HG03095 (cell line): ENCODE measurements around the gene COL4A6.
A peak's percentile ranks its signal among the peaks of the same experiment; 100 is the strongest.

Experiments used
- ATAC-seq: cut with Tn5 transposase; IDR thresholded peaks from one replicate; pipeline ENCODE4 v1.9.1; 2021; ENCODE audit warnings: moderate library complexity; ENCODE audit not compliant: unreplicated experiment

The COL4A6 gene

GRCh38 chrX:108163333-108164082 is 274.7 kb downstream of the COL4A6 start:
- no peak for ATAC-seq

GRCh38 chrX:108162265-108162664 is 276.0 kb downstream of the COL4A6 start:
- no peak for ATAC-seq

- no peak for ATAC-seq
Observed at GRCh38 chrX:108160309-108160708, 277.9 kb downstream of the COL4A6 start.

- no peak for ATAC-seq
Observed at GRCh38 chrX:108159028-108159670, 279.1 kb downstream of the COL4A6 start.

- ATAC-seq, result no peak
Observed at GRCh38 chrX:108157628-108158027, 280.6 kb downstream of the COL4A6 start.

- ATAC-seq, result no peak
Observed at GRCh38 chrX:108156934-108157466, 281.2 kb downstream of the COL4A6 start.

- ATAC-seq, result no peak
Observed at GRCh38 chrX:108156082-108156481, 282.1 kb downstream of the COL4A6 start.

GRCh38 chrX:108148524-108148923 is 289.7 kb downstream of the COL4A6 start:
- ATAC-seq, result peak; percentile 95

- ATAC-seq, result no peak
Observed at GRCh38 chrX:108138814-108139702, 299.2 kb downstream of the COL4A6 start.

GRCh38 chrX:108134724-108135123 is 303.5 kb downstream of the COL4A6 start:
- ATAC-seq, result no peak

- no peak for ATAC-seq
Observed at GRCh38 chrX:108132876-108133275, 305.3 kb downstream of the COL4A6 start.

- no peak for ATAC-seq
Observed at GRCh38 chrX:108132034-108132433, 306.2 kb downstream of the COL4A6 start.

GRCh38 chrX:108131471-108131870 is 306.8 kb downstream of the COL4A6 start:
- ATAC-seq, result no peak

GRCh38 chrX:108130889-108131288 is 307.3 kb downstream of the COL4A6 start:
- ATAC-seq, result no peak

GRCh38 chrX:108127152-108127551 is 311.1 kb downstream of the COL4A6 start:
- no peak for ATAC-seq

- ATAC-seq, result no peak
Observed at GRCh38 chrX:108126661-108127060, 311.6 kb downstream of the COL4A6 start.

- no peak for ATAC-seq
Observed at GRCh38 chrX:108123591-108124366, 314.4 kb downstream of the COL4A6 start.

GRCh38 chrX:108122748-108123147 is 315.5 kb downstream of the COL4A6 start:
- ATAC-seq, result no peak

GRCh38 chrX:108121291-108121690 is 316.9 kb downstream of the COL4A6 start:
- ATAC-seq, result no peak

GRCh38 chrX:108117988-108118387 is 320.2 kb downstream of the COL4A6 start:
- ATAC-seq, result no peak

- ATAC-seq, result no peak
Observed at GRCh38 chrX:108114541-108114940, 323.7 kb downstream of the COL4A6 start.
